ENCODE data around the gene USF1. TPM values are rescaled to one million over a fixed set of nuclear protein-coding genes. Genes with fewer than 3 reads are reported as not detected.

Gene USF1
- total and polyA plus RNA-seq, 9 of the 15 experiments (the other 6 are each of a cell fraction or from before 2014, with no cell fraction given), result 7.4 to 60.2 (median 54.2) TPM

DNA sequence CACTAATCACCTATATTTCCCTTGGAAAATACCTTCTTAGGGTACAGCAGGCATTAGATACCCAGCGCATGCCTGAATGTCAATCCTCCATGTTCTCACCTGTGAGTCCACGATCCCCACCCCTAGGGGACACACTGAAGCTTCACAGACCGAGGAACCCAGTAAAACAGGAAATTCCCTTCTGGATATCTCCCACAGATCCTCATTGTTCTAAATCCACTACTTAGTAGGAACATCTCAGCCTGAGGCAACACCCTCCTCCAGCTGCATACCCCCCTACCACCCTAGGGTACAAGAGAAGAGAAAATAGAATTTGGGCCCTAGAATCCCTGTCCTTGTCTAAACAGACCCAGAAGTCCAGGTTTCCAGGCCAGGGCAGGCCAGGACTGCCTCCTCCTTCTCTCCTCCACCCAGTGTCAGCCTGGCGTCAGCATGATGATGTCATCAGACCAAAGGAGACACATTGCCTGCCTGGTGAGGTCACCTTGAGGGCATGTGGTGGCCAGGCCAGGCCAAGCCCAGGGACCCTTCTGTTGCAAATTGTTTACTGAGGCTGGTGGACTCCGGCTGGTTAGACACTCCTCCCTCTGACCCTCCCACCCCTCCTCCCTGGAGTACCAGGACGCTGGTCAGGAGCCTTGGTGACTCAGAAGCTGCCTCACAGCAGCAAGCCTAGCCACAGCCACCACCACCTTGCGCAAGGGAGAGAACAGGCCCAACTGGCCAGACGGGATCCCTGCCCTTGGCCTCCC lies 37.4 kb upstream of the USF1 start (continued):
- TF ChIP-seq, protein P1, sequence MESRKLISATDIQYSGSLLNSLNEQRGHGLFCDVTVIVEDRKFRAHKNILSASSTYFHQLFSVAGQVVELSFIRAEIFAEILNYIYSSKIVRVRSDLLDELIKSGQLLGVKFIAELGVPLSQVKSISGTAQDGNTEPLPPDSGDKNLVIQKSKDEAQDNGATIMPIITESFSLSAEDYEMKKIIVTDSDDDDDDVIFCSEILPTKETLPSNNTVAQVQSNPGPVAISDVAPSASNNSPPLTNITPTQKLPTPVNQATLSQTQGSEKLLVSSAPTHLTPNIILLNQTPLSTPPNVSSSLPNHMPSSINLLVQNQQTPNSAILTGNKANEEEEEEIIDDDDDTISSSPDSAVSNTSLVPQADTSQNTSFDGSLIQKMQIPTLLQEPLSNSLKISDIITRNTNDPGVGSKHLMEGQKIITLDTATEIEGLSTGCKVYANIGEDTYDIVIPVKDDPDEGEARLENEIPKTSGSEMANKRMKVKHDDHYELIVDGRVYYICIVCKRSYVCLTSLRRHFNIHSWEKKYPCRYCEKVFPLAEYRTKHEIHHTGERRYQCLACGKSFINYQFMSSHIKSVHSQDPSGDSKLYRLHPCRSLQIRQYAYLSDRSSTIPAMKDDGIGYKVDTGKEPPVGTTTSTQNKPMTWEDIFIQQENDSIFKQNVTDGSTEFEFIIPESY (CRISPR knock-in tag; IDR thresholded peaks at IDR 0.05), result no peak
- TF ChIP-seq SIN3B (IDR thresholded peaks at IDR 0.05; ENCODE audit: low read depth) (no peak), ZNF507 (tag; conservative IDR thresholded peaks at IDR 0.05) (no peak), ATF7 (IDR thresholded peaks at IDR 0.05) (peak; percentile 96), ZNF76 (CRISPR knock-in tag; IDR thresholded peaks at IDR 0.05; ENCODE audit: borderline replicate concordance) (no peak), FOXA3 (CRISPR knock-in tag; conservative IDR thresholded peaks at IDR 0.05 in 1 of 2, IDR thresholded peaks at IDR 0.05 in 1 of 2) (no peak), MAZ (CRISPR knock-in tag; conservative IDR thresholded peaks at IDR 0.05 in 1 of 2, IDR thresholded peaks at IDR 0.05 in 1 of 2) (peak; percentile 38 to 46; a peak in 2 of 4 replicates), ESRRA (IDR thresholded peaks at IDR 0.05; ENCODE audit: borderline replicate concordance, low read depth) (peak; percentile 90), STAT5A (IDR thresholded peaks at IDR 0.05; ENCODE audit: borderline replicate concordance, low read length) (no peak), DNMT1 (IDR thresholded peaks at IDR 0.05) (no peak), LEF1 (IDR thresholded peaks at IDR 0.05) (no peak), HIVEP1 (CRISPR knock-in tag; IDR thresholded peaks at IDR 0.05) (no peak), ZBTB17 (CRISPR knock-in tag; IDR thresholded peaks at IDR 0.05) (no peak), PTBP1 (IDR thresholded peaks at IDR 0.05; ENCODE audit: low read depth, low read length) (no peak), TEAD1 (CRISPR knock-in tag; IDR thresholded peaks at IDR 0.05) (no peak), GABPB1 (CRISPR knock-in tag; IDR thresholded peaks at IDR 0.05) (0 out of 2 replicates have a peak, but pooled peaks have one; percentile 20), RBBP5 (IDR thresholded peaks at IDR 0.05; ENCODE audit: borderline replicate concordance, insufficient read depth, low read length, poor library complexity, severe bottlenecking) (no peak)
- TF ChIP-seq, protein P2, sequence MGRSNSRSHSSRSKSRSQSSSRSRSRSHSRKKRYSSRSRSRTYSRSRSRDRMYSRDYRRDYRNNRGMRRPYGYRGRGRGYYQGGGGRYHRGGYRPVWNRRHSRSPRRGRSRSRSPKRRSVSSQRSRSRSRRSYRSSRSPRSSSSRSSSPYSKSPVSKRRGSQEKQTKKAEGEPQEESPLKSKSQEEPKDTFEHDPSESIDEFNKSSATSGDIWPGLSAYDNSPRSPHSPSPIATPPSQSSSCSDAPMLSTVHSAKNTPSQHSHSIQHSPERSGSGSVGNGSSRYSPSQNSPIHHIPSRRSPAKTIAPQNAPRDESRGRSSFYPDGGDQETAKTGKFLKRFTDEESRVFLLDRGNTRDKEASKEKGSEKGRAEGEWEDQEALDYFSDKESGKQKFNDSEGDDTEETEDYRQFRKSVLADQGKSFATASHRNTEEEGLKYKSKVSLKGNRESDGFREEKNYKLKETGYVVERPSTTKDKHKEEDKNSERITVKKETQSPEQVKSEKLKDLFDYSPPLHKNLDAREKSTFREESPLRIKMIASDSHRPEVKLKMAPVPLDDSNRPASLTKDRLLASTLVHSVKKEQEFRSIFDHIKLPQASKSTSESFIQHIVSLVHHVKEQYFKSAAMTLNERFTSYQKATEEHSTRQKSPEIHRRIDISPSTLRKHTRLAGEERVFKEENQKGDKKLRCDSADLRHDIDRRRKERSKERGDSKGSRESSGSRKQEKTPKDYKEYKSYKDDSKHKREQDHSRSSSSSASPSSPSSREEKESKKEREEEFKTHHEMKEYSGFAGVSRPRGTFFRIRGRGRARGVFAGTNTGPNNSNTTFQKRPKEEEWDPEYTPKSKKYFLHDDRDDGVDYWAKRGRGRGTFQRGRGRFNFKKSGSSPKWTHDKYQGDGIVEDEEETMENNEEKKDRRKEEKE (IDR thresholded peaks at IDR 0.05; ENCODE audit: borderline replicate concordance in 1 of 2, control insufficient read depth in 1 of 2, low read depth in 2 of 2, low read length in 1 of 2), result no peak
- TF ChIP-seq, protein P3, sequence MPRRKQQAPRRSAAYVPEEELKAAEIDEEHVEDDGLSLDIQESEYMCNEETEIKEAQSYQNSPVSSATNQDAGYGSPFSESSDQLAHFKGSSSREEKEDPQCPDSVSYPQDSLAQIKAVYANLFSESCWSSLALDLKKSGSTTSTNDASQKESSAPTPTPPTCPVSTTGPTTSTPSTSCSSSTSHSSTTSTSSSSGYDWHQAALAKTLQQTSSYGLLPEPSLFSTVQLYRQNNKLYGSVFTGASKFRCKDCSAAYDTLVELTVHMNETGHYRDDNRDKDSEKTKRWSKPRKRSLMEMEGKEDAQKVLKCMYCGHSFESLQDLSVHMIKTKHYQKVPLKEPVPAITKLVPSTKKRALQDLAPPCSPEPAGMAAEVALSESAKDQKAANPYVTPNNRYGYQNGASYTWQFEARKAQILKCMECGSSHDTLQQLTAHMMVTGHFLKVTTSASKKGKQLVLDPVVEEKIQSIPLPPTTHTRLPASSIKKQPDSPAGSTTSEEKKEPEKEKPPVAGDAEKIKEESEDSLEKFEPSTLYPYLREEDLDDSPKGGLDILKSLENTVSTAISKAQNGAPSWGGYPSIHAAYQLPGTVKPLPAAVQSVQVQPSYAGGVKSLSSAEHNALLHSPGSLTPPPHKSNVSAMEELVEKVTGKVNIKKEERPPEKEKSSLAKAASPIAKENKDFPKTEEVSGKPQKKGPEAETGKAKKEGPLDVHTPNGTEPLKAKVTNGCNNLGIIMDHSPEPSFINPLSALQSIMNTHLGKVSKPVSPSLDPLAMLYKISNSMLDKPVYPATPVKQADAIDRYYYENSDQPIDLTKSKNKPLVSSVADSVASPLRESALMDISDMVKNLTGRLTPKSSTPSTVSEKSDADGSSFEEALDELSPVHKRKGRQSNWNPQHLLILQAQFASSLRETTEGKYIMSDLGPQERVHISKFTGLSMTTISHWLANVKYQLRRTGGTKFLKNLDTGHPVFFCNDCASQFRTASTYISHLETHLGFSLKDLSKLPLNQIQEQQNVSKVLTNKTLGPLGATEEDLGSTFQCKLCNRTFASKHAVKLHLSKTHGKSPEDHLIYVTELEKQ (CRISPR knock-in tag; IDR thresholded peaks at IDR 0.05), result no peak
